Measurements from ENCODE around the gene DLG3.
"Not testable (repeated sequence)": the region's sequence is repeated elsewhere in the genome, so short reads cannot be mapped to it uniquely, and the experiment has no call there.

DLG3 gene

DNA sequence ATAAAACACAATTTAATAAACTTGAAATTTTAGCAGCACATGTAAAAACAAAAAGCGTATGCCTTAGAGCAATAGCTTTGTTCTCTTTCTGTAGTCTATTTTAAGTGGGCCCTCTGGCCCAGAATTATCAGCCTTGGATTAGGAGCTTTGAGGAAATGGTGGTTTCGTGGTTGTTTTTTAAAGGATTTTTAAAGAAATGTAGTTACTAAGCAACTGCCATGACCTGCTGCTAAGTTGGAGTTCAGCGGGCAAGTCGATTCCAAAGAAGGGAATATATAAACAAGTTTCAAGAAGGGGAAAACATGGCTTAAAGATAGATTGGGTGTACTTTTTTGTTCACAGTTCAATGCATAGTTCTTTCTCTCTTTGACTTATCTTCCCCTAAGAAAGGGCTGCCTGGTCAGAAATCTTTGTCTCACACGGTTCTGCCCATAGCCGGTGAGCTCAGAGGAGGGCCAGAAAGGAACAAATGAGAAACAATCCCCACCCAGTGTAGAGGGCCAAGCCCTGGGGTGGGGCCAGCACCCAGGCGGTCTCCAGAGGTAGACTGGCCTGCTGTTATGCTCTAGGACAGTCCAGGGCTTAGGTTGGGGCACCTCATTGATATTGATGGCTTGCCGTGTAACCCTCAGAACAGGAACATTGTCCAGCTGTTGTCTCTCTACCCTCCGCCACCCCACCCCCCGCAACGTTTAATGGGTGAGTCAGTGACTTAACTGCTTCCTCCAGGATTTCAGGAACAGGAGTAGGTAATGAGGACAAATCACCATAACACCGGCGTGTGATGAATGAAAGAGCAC lies 32.5 kb downstream of the DLG3 start:
- no peak for DNase-seq

DNA sequence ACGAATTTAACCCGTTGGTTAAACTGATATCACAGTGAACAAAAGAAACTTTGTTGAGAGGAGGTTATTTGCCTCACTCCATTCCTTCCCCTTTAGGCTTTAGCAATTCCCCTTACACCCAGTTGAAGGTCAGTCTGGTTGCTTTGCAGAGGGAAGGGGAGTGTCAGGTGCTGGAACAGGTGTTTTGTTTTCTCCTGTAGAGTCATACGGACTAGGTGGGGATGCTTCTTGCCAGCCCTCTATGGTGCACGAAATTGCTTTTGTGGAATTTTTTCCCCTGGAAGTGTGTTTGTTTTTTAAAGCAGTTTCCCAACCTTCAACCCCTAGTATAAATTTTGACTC lies 33.1 kb downstream of the DLG3 start:
- DNase-seq, result no peak

DNA sequence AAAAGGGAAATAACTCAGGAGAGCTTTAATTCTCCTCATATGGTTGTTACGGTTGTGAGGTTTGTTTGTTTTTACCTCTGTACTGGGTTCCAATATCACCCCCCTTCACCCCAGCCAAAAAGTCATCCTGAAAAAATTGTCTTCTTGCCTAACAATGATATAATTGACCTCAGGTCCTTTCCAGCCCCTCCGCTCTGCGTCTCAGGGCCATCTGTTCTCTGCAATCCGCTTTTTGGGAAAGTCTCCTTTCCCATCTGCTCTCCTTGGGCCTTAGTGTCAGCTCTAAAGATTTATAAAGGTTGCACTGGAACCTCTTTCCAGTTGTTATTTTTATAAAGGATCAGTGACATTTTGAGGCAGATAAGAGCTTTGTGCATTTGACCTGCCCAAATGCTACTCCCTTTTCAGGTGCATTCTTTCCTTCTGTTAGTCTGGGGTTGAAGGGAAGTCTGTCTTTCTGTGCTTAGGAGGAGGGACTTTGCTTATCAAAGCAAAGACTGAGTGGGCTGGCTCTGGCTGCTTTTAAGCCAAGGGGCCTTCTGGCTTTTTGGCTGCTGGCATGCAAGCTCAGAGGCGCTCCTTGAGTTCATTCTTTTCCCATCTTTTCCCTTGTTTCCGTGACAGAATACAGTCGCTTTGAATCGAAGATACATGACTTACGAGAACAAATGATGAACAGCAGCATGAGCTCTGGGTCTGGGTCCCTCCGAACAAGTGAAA lies 34.1 kb downstream of the DLG3 start:
- no peak for DNase-seq

DNA sequence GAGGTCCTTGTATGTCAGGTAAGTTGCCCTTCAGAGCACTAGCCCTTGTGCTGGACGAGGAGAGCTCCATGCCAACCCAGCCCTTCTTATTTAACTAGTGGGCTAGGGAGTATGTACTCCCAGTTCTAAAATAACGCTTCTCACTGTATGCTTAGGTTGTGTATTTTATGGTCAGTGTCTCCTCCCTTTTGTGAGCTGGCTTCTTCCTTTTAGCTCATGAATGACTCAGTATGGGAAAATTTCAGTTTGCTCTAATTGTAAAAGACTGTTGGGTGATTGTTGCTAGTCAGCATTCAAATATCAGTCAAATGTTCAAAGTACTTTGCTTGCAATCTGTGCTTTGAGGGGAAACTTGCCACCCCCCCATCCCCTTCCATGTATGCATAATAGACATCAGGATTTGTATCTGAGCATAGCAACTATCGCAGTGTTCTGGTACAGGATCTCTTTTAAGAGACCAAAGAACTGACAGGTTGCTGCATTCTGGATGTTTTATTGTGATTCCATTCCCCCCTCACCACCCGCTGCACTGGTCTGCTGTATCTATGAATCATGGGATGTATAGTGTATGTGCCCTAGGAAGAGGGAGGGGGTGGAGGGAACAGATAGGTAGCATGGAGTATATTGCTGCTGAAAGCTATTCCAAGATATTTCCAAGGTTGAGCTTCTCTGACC lies 34.7 kb downstream of the DLG3 start:
- no peak for DNase-seq

DNA sequence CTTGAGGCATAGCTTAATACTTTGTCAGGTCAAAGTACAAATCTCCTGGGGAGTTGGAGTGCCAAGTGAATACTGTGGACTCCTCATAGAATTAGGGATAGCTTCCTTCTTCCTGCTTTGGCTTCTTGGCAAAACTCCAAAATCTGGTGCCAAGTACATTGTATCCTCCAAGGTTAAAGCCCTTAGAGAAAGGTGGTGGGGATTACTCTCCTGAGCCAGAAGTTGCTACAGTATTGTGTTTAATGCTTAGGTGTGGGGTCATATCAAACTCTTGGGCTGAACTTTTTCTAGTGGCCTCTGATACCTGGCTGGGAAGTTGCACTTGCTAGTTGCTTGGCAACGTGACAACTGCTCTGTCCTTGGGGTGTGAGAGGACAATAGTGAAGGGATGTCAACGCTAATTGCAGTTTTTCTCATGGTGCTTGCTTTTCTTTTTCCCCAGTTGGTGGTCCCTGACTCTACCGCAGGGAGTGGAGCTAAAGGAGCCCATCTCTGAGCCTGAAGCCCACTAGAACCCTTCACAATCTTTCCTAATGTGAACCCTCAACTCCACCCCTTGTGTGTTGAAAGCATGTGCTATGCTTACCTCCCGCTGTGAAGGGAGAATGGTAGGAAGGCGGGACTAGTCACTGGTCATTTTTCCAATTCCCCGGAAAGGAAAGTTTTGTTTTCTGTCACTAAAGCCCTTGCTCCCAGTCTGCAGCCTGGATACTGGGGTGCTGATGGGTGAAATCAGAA lies 35.5 kb downstream of the DLG3 start:
- no peak for DNase-seq

DNA sequence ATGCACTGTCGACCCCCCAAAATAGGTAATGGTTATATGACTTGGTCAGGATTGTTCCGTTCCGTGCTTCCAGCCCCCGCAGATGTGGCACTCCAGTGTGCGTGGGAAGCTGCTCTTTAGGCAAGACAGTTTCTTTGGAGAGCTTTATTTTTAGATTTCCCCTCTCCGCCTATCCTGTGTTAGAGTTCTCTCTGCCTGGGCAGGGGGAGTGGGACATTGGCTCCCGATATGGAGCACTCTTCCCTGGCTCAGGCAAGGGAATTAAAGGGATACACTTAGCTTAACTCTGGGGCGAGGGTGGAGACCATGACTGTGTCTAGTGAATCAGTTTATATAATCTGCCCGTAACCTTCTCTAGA lies 36.0 kb downstream of the DLG3 start:
- no peak for DNase-seq

DNA sequence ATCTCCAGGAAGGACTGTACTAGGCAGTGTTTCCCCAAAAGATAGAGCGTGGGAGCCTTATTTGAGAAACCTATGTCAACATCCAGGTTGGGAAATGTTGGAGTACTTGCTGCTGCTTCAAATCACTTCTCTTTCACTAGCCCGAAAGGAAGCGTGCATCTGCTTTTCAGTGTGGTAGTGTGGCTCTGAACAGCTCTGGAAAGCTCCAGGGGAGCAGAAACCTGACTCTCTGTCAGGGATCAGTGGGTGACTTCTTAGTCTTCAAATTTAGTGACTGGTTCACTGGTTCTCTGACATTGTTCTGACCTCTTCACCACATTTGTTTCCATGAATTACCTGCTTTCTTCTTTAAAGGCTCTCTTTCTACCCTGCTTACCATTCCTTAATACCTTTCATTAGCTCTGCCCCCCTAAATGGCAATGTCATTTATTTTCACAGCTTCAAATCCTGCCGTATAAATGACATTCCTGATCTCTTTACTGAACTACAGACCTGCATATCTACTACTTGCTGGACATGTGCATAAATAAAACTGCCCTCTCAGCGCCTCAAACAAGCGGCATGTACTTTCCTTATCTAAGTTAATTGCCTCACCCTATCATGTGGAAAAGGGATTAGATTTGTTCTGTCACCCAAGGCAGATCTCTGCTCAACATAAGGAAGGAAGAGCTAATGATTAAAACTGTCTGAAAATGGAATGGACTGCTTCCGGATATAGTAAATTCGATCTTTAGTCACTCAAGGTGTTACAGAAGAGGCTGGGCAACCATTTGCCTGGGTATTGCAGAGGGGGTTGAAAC lies 37.0 kb downstream of the DLG3 start:
- no peak for DNase-seq

DNA sequence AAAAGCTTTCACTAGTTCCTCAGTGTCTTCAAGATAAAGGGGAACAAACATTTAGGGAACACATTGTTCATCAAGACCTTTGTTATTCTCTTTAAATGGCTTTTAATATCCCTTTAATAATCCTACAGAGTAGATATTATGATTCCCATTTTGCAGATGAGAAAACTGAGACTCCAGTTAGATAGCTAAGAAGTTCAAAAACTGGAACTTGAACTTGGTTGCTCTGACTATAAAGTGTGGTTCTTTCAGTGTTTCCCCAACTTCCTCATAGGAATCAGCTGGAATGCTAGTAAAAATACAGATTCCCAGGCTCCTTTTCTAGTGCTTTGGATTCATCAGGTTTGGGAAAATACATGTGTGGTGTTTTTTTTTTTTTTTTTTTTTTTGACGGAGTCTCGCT lies 37.7 kb downstream of the DLG3 start:
- no peak for DNase-seq

DNA sequence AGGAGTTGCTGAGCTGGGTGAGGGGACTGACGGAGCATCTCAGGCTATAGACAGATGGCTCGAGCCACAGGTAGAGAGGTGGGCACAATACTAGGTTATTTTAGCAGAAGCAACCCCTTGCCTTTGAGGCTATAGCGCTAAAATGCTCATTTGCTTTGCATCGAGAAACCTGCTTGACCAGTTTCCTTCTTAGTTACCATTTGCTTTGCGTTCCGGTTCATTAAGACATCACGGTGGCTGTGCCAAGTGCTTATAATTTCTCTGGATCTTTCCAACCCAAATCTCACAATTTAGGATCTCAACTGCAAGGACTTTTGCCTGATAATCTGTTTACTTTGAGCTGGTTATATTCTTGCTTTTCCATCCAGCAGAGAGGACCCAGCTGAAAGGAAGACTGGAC lies 40.8 kb downstream of the DLG3 start:
- DNase-seq, result no peak

DNA sequence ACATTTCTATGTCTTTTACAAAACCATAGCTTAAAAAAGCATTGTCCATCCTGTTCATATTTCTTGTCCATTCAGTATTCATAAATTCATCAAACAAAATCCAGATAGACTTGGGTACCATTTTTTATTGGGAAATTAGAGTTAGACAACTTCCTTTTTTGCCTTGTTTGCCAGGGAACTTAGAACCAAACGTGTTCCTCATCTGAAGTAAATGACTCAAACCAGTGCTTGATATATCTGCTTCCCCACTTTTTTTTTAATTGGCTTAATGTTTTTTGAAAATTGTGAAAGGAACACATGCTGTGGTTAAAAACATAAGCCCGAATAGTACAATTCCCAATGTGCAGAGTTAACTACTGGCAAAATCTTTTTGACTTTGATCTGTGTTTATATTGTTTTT lies 44.2 kb downstream of the DLG3 start:
- DNase-seq, result no peak

DNA sequence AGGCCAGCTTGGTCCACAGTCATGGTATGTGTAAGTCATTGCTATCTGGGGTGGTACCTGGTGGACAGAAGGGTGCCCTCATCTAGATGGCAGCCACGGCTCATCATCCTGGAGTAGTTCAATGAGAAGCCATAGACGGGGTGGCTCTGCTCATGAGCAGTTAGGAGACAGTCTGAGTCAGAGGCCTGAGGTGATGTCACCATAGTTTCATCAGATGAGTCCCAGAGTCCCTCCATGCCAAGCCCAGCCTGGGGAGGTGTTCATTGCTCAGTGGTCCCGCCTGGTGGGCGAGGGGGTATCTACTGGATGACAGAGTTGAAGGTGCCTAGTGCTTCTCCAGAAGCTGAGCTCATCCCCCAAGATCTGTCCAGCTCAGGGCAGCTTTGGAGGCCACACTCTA lies 49.8 kb downstream of the DLG3 start:
- no peak for DNase-seq

DNA sequence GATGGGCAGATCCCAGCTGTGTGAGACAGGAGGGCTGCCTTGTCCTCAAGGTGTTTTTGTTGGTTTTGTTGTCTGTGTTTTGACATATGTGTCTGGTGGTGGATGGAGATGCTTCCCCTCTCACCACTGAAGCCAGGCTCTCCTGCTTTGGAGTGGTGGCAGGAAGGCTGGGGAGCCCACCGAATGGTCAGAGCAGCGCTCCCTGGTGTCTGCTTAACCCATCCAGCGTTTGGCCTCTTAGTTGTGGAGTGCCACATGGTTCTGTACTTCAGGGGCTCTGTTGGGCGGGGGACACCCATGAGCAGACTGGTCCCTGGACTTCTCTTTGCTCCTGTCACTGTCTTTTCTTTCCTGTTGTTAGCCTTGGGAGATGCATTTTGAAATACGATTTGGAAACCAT lies 51.9 kb downstream of the DLG3 start:
- no peak for DNase-seq

DNA sequence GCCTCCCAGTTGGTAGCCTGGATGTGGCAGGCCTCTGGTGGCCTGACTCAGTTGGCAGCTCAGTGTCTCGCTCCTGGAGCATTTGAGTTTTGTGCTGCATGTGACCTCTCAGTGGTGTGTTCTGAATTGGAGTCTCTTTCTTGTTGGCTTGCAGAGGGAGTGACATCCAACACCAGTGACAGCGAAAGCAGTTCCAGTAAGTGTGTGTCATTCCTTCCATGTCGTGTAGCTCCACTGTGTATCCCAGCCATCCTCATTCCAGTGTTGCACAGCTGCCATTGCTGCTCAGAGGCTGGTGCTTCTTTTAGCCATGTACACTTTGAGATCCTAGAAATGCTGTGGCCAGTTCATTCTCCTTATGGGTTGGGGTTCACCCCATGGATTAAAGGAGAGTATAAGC lies 52.4 kb downstream of the DLG3 start:
- DNase-seq, result no peak

DNA sequence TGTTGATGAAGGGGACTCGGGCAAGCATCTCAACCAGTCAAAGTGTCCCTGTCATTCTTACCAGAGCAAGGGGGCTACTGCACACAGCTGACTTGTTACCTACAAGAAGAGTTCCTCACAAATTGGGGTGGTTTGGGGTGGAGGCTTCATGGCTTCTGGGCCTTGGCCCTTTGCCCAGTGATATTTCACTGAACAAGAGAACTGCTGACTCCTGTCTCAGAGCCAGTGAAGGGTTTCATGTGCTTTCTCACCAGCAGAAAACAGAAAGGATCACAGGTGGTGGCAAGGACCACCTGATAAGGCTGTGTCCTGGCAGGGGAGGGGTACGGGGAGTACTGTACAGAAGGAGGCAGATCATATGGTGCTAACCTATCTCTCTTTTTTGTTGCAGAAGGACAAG lies 53.5 kb downstream of the DLG3 start:
- no peak for DNase-seq

DNA sequence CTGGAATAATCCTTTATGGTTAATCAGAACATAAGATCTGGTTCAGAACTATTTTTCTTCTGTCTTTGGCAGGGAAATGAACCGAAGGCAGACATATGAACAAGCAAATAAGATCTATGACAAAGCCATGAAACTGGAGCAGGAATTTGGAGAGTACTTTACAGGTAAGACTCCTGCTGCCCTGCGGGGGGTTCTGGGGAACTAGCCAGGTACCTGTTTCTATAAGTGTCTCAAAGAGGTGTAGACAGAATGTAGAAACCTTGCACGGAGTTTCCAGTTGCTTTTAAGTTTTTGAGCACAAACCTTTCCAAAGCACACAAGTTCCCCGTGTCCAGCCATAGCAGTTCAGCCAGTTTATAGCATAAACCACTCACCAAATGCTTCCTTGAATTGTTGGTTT lies 56.2 kb downstream of the DLG3 start:
- DNase-seq, result no peak

DNA sequence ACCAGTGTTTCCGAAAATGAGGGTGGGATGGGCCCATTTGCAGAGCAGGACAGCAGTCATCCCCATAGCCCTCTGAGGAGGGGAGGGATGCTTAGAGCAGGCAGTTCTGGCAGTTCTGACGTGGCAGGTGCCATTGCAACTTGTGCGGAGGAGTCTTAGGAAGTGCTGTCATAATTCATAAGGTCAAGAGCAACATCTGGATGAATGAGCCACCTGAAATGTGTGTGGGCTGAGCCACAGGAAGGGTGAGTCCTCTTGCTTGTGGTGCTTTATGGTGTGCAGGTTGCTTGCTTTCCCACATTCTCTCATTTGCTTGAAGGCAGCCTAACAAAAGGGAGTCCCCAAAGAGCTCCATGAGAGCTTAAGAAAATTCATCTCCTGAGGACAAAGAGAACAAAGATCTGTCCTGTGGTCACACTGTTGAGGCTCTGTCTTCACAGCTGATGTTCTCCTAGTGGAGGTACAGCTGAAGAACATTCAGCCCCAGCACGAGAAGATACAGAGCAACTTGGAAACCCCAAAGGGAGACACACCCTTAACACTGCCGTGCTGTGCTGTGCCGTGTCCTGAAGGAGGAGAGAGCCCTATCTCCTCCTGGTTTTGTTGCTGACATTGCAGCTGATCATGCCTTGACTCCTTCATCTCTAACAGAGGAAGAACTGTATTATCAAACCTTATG lies 60.3 kb downstream of the DLG3 start:
- DNase-seq, result peak; percentile 43

DNA sequence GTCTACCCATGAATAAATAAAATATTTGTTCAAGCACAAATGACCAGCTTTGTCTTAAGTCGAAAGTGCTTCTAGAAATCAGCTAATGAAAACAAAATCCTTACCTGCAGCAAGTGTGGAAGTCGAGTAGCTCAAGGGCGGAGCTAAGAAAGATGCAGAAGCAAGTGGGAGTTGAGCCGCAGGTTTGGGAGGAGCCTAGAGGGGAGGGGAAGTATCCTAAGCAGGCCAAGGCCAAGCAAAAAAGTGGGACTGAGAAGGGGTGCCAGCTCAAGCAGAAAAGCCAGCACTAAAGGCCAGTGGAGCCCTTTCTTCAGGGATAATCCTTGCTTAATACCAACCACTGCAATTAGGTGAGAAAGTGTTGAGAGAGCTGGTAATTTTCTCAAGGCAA lies 60.8 kb downstream of the DLG3 start:
- DNase-seq, result no peak

DNA sequence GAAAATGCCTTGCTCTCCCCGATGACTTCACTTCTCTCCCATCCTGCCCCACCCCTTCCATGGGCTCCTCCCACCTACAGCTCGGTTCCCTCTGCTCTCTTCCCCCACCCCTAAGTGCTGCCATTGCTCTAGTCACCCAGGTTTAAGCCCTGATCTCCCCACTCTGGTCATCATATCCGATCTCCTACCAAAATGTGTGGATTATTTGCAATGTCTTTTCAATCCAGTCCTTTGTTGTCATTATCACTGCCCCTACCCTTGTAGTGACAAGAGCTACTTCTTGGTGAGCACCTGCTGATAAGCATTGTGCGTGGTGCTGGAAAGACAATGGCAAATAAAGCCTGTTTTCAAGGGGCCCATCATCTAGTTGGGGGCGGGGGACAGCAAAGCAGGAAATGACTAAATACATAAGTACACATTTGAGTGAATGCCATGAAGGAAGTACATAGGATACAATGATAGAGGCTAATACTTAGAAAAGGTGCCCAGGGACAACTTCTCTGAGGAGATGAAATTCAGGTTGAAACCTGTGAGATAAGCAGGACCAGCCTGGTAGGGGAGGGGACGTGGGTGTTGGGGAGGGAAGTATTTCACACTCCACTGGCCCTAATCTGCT lies 63.8 kb downstream of the DLG3 start:
- no peak for DNase-seq

DNA sequence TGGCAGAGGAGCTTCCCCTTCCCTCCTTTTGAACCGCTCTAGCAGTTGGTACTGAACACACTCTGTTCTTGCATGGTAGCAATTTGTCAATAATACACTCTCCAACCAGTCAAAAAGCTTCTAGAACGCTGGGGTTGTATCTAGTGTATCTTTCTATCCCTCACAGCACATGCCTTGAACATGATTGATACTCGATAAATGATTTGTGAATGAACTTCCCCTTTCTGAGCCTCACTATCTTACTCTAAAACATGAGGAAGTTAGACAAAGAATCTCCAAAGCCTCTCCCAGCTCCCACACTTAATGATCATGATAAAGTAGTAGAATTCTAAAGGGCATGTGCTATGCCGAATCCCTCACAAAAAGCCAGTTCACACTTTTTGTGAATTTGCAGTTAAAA lies 64.4 kb downstream of the DLG3 start:
- DNase-seq, result no peak

DNA sequence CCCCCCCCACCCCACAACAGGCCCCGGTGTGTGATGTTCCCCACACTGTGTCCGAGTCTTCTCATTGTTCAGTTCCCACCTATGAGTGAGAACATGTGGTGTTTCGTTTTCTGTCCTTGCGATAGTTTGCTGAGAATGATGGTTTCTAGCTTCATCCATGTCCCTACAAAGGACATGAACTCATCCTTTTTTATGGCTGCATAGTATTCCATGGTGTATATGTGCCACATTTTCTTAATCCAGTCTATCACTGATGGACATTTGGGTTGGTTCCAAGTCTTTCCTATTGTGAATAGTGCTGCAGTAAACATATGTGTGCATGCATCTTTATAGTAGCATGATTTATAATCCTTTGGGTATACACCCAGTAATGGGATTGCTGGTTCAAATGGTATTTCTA lies 70.6 kb downstream of the DLG3 start:
- not testable (repeated sequence) for DNase-seq

DNA sequence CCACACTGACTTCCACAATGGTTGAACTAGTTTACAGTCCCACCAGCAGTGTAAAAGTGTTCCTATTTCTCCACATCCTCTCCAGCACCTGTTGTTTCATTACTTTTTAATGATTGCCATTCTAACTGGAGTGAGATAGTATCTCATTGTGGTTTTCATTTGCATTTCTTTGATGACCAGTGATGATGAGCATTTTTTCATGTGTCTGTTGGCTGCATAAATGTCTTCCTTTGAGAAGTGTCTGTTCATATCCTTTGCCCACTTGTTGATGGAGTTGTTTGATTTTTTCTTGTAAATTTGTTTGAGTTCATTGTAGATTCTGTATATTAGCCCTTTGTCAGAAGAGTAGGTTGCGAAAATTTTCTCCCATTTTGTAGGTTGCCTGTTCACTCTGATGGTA lies 71.1 kb downstream of the DLG3 start:
- DNase-seq, result not testable (repeated sequence)

DNA sequence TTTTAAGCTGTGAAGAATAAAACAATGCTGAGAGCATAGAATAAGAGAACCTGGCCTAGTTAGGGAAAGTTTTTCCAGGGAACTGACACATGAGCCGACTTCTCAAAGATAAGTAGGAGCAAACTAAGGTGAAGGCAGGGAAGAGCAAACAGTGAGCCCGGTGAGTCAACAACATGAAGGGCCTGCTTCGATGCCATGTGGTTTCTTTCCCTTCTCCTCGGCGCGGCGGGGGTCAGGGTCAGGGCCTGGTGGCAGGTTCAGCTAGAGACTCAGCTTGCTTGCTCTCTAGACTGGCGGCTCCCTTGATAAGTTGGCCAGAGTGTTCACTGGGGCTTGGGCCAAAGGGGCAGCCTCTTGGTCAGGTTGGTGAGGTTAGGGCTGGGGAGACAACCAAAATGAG lies 81.1 kb downstream of the DLG3 start:
- no peak for DNase-seq
